ENCODE measurements around the gene PMCH. TPM values are rescaled to one million over a fixed set of nuclear protein-coding genes. Genes with fewer than 3 reads are reported as not detected.
A peak's percentile ranks its signal among the peaks of the same experiment; 100 is the strongest.
"Not testable (repeated sequence)": the region's sequence is repeated elsewhere in the genome, so short reads cannot be mapped to it uniquely, and the experiment has no call there.

PMCH gene, protein sequence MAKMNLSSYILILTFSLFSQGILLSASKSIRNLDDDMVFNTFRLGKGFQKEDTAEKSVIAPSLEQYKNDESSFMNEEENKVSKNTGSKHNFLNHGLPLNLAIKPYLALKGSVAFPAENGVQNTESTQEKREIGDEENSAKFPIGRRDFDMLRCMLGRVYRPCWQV
- total RNA-seq (not detected), polyA plus RNA-seq (under 1 TPM in 1 of 3 donors, not detected in 2; 0.26 TPM)

DNA sequence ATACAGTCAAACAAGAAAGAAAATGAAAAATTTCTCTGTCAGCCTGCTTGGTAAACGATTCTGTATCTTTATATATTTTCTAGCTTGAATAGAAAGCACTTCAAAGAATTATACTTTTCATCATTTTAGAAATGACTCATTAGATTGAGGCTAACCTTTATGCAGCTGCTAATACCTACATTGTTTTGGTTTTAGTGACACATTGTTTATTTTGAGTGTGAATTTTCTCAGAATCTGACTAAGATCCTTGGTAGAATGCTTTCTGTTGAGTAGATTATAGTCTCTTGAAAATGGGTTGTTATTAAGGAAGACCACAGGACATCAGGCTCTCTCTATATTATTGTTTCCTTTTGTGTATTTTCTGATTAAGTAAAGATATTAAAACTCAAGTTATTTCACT is at the start of gene PMCH:
Gene PMCH (minus strand): TSS at position 45 of the 400 bp plus-strand sequence. CDS start 63 bp downstream, outside the sequence.
- Histone ChIP-seq H3K27ac (no peak within 1 kb of the TSS), H3K36me3 (no peaks in the 10 kb centered on the region), H3K27me3 (no peaks in the 10 kb centered on the region), H3K9me3 (no peaks in the 10 kb centered on the region), H3K4me1 (no peaks in the 10 kb centered on the region), H3K4me3 (no peak within 1 kb of the TSS)
- intact Hi-C loops (cut with DNase I): no loop called here
- 66 to 72% methylated on average over 1 of the region's 1 CpG for WGBS, 2 donors
- TF ChIP-seq, protein P1, sequence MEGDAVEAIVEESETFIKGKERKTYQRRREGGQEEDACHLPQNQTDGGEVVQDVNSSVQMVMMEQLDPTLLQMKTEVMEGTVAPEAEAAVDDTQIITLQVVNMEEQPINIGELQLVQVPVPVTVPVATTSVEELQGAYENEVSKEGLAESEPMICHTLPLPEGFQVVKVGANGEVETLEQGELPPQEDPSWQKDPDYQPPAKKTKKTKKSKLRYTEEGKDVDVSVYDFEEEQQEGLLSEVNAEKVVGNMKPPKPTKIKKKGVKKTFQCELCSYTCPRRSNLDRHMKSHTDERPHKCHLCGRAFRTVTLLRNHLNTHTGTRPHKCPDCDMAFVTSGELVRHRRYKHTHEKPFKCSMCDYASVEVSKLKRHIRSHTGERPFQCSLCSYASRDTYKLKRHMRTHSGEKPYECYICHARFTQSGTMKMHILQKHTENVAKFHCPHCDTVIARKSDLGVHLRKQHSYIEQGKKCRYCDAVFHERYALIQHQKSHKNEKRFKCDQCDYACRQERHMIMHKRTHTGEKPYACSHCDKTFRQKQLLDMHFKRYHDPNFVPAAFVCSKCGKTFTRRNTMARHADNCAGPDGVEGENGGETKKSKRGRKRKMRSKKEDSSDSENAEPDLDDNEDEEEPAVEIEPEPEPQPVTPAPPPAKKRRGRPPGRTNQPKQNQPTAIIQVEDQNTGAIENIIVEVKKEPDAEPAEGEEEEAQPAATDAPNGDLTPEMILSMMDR (IDR thresholded peaks at IDR 0.05): no peak
- TF ChIP-seq EP300 (IDR thresholded peaks at IDR 0.05): no peak
- no peak for TF ChIP-seq POLR2AphosphoS5 (IDR thresholded peaks at IDR 0.05)
- no peak for TF ChIP-seq POLR2A (IDR thresholded peaks at IDR 0.05)
- DNase-seq: no peak

DNA sequence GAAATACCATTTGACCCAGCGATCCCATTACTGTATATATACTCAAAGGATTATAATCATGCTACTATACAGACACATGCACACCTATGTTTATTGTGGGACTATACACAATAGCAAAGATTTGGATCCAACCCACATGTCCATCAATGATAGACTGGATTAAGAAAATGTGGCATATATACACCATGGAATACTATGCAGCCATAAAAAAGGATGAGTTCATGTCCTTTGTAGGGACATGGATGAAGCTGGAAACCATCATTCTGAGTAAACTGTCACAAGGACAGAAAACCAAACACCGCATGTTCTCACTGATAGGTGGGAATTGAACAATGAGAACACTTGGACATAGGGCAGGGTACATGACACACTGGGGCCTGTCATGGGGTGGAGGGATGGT is 43.2 kb upstream of the PMCH start:
- intact Hi-C loops (cut with DNase I); H3K27me3 ChIP-seq; DNase-seq; H3K4me3 ChIP-seq; H3K27ac ChIP-seq; H3K9me3 ChIP-seq; H3K36me3 ChIP-seq; H3K4me1 ChIP-seq: not testable (repeated sequence)
- 97 to 100% methylated on average over 2 of the region's 2 CpGs for WGBS, 2 donors

DNA sequence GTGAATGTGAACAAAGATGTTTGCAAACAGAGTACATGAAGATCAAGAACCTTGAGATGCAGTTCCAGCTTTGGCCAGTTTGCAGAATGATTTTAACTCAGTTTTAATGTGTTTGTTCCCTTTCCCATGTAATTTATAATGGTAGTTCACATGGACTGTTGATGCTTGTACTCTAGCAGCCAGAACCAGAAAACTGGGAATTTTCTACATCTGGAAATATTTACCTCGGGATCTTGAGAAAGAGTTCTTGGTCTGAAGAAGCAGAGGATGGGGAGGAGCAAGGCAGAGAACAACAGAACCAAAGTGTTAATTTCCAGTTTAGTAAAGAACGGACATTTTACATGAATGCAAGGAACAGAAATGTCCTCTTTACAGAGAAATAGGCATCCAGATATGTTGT is 37.0 kb upstream of the PMCH start:
- Histone ChIP-seq H3K36me3 (no peaks in the 10 kb centered on the region), H3K4me1 (peaks cover 0 to 14% (median 0%) of the 10 kb centered on the region in 4 donors), H3K4me3 (no peak overlapping the region), H3K27me3 (no peaks in the 10 kb centered on the region), H3K9me3 (no peaks in the 10 kb centered on the region), H3K27ac (no peak overlapping the region)
- 74 to 84% methylated on average over 2 of the region's 2 CpGs for WGBS, 2 donors
- no peak for DNase-seq
- intact Hi-C loops (cut with DNase I): no loop called here
- TF ChIP-seq POLR2AphosphoS5 (IDR thresholded peaks at IDR 0.05) (no peak), POLR2A (IDR thresholded peaks at IDR 0.05) (no peak), EP300 (IDR thresholded peaks at IDR 0.05) (no peak)
- TF ChIP-seq, protein P1 (IDR thresholded peaks at IDR 0.05): no peak

DNA sequence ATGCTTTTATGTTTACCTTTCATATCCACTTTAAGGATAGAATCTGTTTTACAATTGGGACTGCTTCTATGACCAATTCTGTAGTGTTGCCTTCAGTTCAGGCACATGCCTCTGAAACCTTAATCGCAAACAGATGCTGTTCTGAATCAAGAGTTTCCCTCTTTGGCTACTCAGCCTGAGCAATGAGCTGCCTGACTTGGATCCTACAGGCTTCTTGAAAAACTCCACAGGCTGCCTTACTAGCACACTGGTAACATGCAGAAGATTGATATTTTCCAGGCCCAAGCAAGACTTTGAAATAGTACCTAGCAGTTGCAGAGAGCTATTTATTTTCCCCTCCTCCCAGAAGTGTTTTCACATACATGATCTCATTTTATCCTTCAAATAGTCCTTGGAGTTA is 34.8 kb upstream of the PMCH start:
- H3K9me3 ChIP-seq: no peaks in the 10 kb centered on the region
- peak overlapping the region in 1 of 4 donors; percentile 5 for H3K27ac ChIP-seq
- intact Hi-C loops (cut with DNase I): no loop called here
- H3K27me3 ChIP-seq: no peaks in the 10 kb centered on the region
- peaks cover 0 to 20% (median 0%) of the 10 kb centered on the region in 4 donors for H3K4me1 ChIP-seq
- H3K4me3 ChIP-seq: no peak overlapping the region
- TF ChIP-seq POLR2AphosphoS5 (IDR thresholded peaks at IDR 0.05) (peak; percentile 34 to 59 (median 40)), EP300 (IDR thresholded peaks at IDR 0.05) (no peak), POLR2A (IDR thresholded peaks at IDR 0.05) (no peak)
- TF ChIP-seq, protein P1 (IDR thresholded peaks at IDR 0.05): no peak
- 92 to 93% methylated on average over 1 of the region's 1 CpG for WGBS, 2 donors
- H3K36me3 ChIP-seq: no peaks in the 10 kb centered on the region
- DNase-seq: peak; percentile 64

DNA sequence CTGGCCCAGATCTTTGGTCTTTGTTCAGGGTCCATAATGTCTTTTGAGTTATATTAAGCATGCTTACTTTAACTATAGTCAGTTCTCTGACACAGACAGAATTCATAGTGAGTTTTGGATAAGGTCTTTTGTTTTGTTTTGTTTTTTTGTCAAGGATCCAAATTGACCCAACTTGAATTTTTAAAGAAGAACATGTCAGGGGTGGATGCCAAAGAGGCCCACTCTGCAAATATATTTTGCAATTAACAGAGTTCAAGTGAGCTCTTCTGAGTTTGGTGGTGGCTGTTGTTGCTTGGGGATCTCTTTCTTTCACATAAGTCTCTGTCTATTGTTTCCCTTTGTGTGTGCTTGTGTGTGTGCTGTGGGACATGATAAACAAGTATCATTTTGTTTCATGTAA is 34.4 kb upstream of the PMCH start:
- intact Hi-C loops (cut with DNase I): no loop called here
- no peaks in the 10 kb centered on the region for H3K9me3 ChIP-seq
- no peak for DNase-seq

More for the DNA sequence above, 34.4 kb upstream of the PMCH start:
- no peaks in the 10 kb centered on the region for H3K27me3 ChIP-seq
- peaks cover 0 to 21% (median 0%) of the 10 kb centered on the region in 4 donors for H3K4me1 ChIP-seq
- H3K36me3 ChIP-seq: no peaks in the 10 kb centered on the region
- TF ChIP-seq, protein P1 (IDR thresholded peaks at IDR 0.05): no peak
- no peak overlapping the region for H3K4me3 ChIP-seq
- H3K27ac ChIP-seq: peak overlapping the region in 1 of 4 donors; percentile 5
